Sigmoid colon (tissue), 4 donors: ENCODE results near the gene MYO1F.

Experiments
- CTCF ChIP-seq, 4 experiments: fragments of 450-650 bp in 3 of 4; fragments of 200-600 bp in 1 of 4; IDR thresholded peaks; one replicate each; pipeline ENCODE4 v1.5.1; 2016 to 2019; ENCODE audit warnings: antibody characterized with exemption in 4 of 4, mild to moderate bottlenecking in 3 of 4, moderate library complexity in 2 of 4
- EP300 ChIP-seq, 4 donors: sonication (generic); formaldehyde crosslinking; IDR thresholded peaks; one replicate each; pipeline ENCODE4 v1.6.1; 2017; ENCODE audit warnings: antibody characterized with exemption in 4 of 4
- POLR2A ChIP-seq, 2 donors: fragments of 450-650 bp; IDR thresholded peaks; one replicate each; pipeline ENCODE4 v1.6.1; 2016; ENCODE audit warnings: antibody characterized with exemption in 2 of 2, mild to moderate bottlenecking in 2 of 2, moderate library complexity in 2 of 2
- POLR2AphosphoS5 ChIP-seq, 4 donors: sonication (generic); formaldehyde crosslinking; IDR thresholded peaks; one replicate each; pipeline ENCODE4 v1.6.1; 2017; ENCODE audit warnings: antibody characterized with exemption in 4 of 4

GRCh38 chr19:8589177-8589714 is 12.0 kb upstream of the MYO1F start:
- TF ChIP-seq CTCF (IDR thresholded peaks at IDR 0.05) (no peak), POLR2A (IDR thresholded peaks at IDR 0.05) (no peak), POLR2AphosphoS5 (IDR thresholded peaks at IDR 0.05) (no peak), EP300 (IDR thresholded peaks at IDR 0.05) (no peak)
